ENCODE results near the gene TBC1D12.

TBC1D12 gene

GRCh38 chr10:94439275-94439861 is 37.0 kb downstream of the TBC1D12 start:
- POLR2A ChIA-PET, result no interaction called here
- TF ChIP-seq CTCF (IDR thresholded peaks at IDR 0.05; ENCODE audit: control extremely low read depth, extremely low read depth, low read depth, missing control alignments), result no peak
- no peak for DNase-seq (ENCODE audit: extremely low spot score)
- CTCF ChIA-PET, result interaction anchor here (1.2 to 2.3 kb wide), 2 partner anchors 29 to 160 kb away, joined by 3 to 5 read pairs; no protein-coding TSS in a partner anchor

GRCh38 chr10:94440096-94440495 is 37.8 kb downstream of the TBC1D12 start:
- no peak for DNase-seq (ENCODE audit: extremely low spot score)
- ChIA-PET CTCF (interaction anchor here (1.2 to 2.3 kb wide), 2 partner anchors 29 to 161 kb away, joined by 3 to 5 read pairs; no protein-coding TSS in a partner anchor), POLR2A (no interaction called here)
- TF ChIP-seq CTCF (IDR thresholded peaks at IDR 0.05; ENCODE audit: control extremely low read depth, extremely low read depth, low read depth, missing control alignments), result no peak

- TF ChIP-seq CTCF (IDR thresholded peaks at IDR 0.05; ENCODE audit: control extremely low read depth, extremely low read depth, low read depth, missing control alignments), result no peak
- ChIA-PET CTCF (interaction anchor here (1.1 to 4.9 kb wide), 4 partner anchors 8 to 147 kb away, joined by 3 to 44 read pairs (median 23); no protein-coding TSS in a partner anchor), POLR2A (no interaction called here)
- no peak for DNase-seq (ENCODE audit: extremely low spot score)
Observed at GRCh38 chr10:94443047-94443446, 40.7 kb downstream of the TBC1D12 start.

GRCh38 chr10:94443549-94443948 is 41.2 kb downstream of the TBC1D12 start:
- ChIA-PET CTCF (interaction anchor here (0.6 to 4.9 kb wide), 48 partner anchors 9 to 523 kb away, joined by 3 to 44 read pairs (median 4); partner anchors contain the start of genes NOC3L and TBC1D12), POLR2A (no interaction called here)
- no peak for DNase-seq (ENCODE audit: extremely low spot score)
- TF ChIP-seq CTCF (IDR thresholded peaks at IDR 0.05; ENCODE audit: control extremely low read depth, extremely low read depth, low read depth, missing control alignments), result no peak

GRCh38 chr10:94450782-94451181 is 48.4 kb downstream of the TBC1D12 start:
- POLR2A ChIA-PET, result no interaction called here
- no peak for TF ChIP-seq CTCF (IDR thresholded peaks at IDR 0.05; ENCODE audit: control extremely low read depth, extremely low read depth, low read depth, missing control alignments)
- DNase-seq (ENCODE audit: extremely low spot score), result no peak
- CTCF ChIA-PET, result interaction anchor here (1.0 to 1.4 kb wide), 2 partner anchors 130 to 172 kb away, joined by 3 read pairs; no protein-coding TSS in a partner anchor

- TF ChIP-seq CTCF (IDR thresholded peaks at IDR 0.05; ENCODE audit: control extremely low read depth, extremely low read depth, low read depth, missing control alignments), result no peak
- ChIA-PET CTCF (interaction anchor here (1.4 kb wide), 1 partner anchor 8 kb away, joined by 6 read pairs; no protein-coding TSS in a partner anchor), POLR2A (no interaction called here)
- no peak for DNase-seq (ENCODE audit: extremely low spot score)
Observed at GRCh38 chr10:94451883-94452519, 49.7 kb downstream of the TBC1D12 start.

All from GM10248 (cell line).